ENCODE results near the gene PACSIN1.

DNA sequence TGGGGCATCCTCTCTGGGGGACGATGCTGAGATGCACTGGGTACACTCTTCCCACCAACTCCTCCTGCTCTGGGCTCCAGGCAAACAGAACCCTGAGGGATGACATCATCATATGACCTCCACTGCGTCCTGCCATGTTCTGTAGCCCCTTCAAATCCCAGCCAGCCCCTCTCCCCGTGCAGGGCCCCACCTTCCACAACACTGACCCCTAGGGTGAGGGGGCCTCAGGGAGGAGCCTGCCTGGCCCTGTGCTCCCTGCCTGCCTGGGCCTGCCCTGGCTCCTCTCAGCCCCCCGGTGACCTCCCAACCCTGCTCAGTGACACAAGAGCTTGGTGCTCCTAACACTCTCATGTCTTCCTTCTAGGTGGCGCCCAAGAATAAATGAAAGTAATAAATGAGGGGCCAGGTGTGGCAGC is 99.9 kb downstream of the PACSIN1 start:
- TF ChIP-seq, protein P1, sequence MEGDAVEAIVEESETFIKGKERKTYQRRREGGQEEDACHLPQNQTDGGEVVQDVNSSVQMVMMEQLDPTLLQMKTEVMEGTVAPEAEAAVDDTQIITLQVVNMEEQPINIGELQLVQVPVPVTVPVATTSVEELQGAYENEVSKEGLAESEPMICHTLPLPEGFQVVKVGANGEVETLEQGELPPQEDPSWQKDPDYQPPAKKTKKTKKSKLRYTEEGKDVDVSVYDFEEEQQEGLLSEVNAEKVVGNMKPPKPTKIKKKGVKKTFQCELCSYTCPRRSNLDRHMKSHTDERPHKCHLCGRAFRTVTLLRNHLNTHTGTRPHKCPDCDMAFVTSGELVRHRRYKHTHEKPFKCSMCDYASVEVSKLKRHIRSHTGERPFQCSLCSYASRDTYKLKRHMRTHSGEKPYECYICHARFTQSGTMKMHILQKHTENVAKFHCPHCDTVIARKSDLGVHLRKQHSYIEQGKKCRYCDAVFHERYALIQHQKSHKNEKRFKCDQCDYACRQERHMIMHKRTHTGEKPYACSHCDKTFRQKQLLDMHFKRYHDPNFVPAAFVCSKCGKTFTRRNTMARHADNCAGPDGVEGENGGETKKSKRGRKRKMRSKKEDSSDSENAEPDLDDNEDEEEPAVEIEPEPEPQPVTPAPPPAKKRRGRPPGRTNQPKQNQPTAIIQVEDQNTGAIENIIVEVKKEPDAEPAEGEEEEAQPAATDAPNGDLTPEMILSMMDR (conservative IDR thresholded peaks at IDR 0.05; ENCODE audit: low read length) = peak; percentile 67
- TF ChIP-seq EZH2phosphoT487 (IDR thresholded peaks at IDR 0.05; ENCODE audit: borderline replicate concordance, low read depth, low read length) = no peak

Measured in OCI-LY7 (cell line).